HepG2 (cell line): Measurements from ENCODE around the gene TRIM9. TPM values are rescaled to one million over a fixed set of nuclear protein-coding genes. Genes with fewer than 3 reads are reported as not detected.
A peak's percentile ranks its signal among the peaks of the same experiment; 100 is the strongest.

Source experiments
- ATAC-seq: fragments of 200-7000 bp; cut with Tn5 transposase; 3 replicates; pipeline ENCODE4 v1.9.1; 2020; ENCODE audit warnings: mild to moderate bottlenecking, moderate library complexity
- BruUV-seq: library from RNA; stranded (reverse); fragments of 400-500 nt; replicated peaks from 2 replicates; lab custom pipeline; 2021; lab: Mats Ljungman, UMichigan
- CTCF ChIA-PET: fragments of 300-600 bp; formaldehyde crosslinking; extraction: SDS; loops from one replicate; lab custom pipeline; 2021; ENCODE audit warnings: low total read pairs, inconsistent platforms, low intra/inter-chr PET ratio; lab: Yijun Ruan, JAX
- POLR2A ChIA-PET: fragments of 350-600 bp; sonication (Branson Sonifier 250); formaldehyde crosslinking; loops from one replicate; lab custom pipeline; 2020; ENCODE audit warnings: antibody characterized with exemption, inconsistent platforms; lab: Yijun Ruan, JAX
- DNase-seq: peaks from one replicate; pipeline ENCODE4 v3.0.0-alpha.2; 2015; ENCODE audit warnings: low spot score
- FAIRE-seq: peaks from 3 replicates; lab custom pipeline; 2011; peaks lifted over from hg19 to GRCh38; lab: Jason Lieb, UNC
- H2AFZ ChIP-seq: one replicate; pipeline ENCODE4 v1.6.1; 2011; ENCODE audit warnings: low read length, inconsistent platforms
- H3K27ac ChIP-seq: fragments of 300-600 bp; 3 replicates; pipeline ENCODE4 v1.8.0; 2011; ENCODE audit warnings: mixed run types, mild to moderate bottlenecking, mixed read lengths, low read length, inconsistent platforms; ENCODE audit not compliant: insufficient read depth; ENCODE audit errors: extremely low read length
- H3K27me3 ChIP-seq, 2 experiments: fragments of 200-600 bp in 1 of 2; 2 replicates in 1 of 2; 3 replicates in 1 of 2; pipeline versions ENCODE4 v1.6.0 to v1.8.0; 2011; ENCODE audit warnings: low read length in 2 of 2, mild to moderate bottlenecking in 2 of 2, moderate library complexity in 2 of 2, inconsistent platforms in 1 of 2; ENCODE audit not compliant: insufficient read depth in 2 of 2, control insufficient read depth in 1 of 2
- H3K36me3 ChIP-seq, 2 experiments: fragments of 200-600 bp in 1 of 2; replicated peaks in 1 of 2; 2 replicates in 1 of 2; 3 replicates in 1 of 2; pipeline versions ENCODE4 v1.5.1 to v1.8.0; 2011; ENCODE audit warnings: low read length in 2 of 2, inconsistent platforms in 1 of 2; ENCODE audit not compliant: insufficient read depth in 2 of 2, control insufficient read depth in 1 of 2
- H3K4me1 ChIP-seq: 2 replicates; pipeline ENCODE4 v1.5.1; 2012; ENCODE audit warnings: low read length, inconsistent platforms; ENCODE audit not compliant: insufficient read depth
- H3K4me2 ChIP-seq: 2 replicates; pipeline ENCODE4 v1.6.0; 2011; ENCODE audit warnings: low read depth, low read length, inconsistent platforms
- H3K4me3 ChIP-seq, 3 experiments: fragments of 200-600 bp in 1 of 3; sonication (generic), shearing (Covaris generic) in 1 of 3; replicated peaks in 1 of 3; 2 replicates each; pipeline ENCODE4 v1.5.1; 2011 to 2016; ENCODE audit warnings: low read length in 3 of 3, inconsistent platforms in 2 of 3, low read depth in 2 of 3, mild to moderate bottlenecking in 2 of 3, control low read depth in 1 of 3, mixed read lengths in 1 of 3; ENCODE audit not compliant: insufficient read depth in 1 of 3
- H3K79me2 ChIP-seq: one replicate; pipeline ENCODE4 v1.6.1; 2011; ENCODE audit warnings: low read length, inconsistent platforms; ENCODE audit not compliant: insufficient read depth
- H3K9ac ChIP-seq: 2 replicates; pipeline ENCODE4 v1.6.0; 2011; ENCODE audit warnings: mild to moderate bottlenecking, low read depth, low read length, inconsistent platforms; ENCODE audit not compliant: insufficient read depth
- H3K9me3 ChIP-seq: 2 replicates; pipeline ENCODE4 v1.5.1; 2012; ENCODE audit warnings: mild to moderate bottlenecking, low read length
- H4K20me1 ChIP-seq: 2 replicates; pipeline ENCODE4 v1.6.0; 2011; ENCODE audit warnings: inconsistent platforms, mild to moderate bottlenecking, low read length, moderate library complexity; ENCODE audit not compliant: insufficient read depth
- ATF6 ChIP-seq: sonication (generic); formaldehyde crosslinking; conservative IDR thresholded peaks from 2 replicates; pipeline ENCODE4 v1.4.0; 2020; ENCODE audit warnings: missing genetic modification reagents
- FOXC1 ChIP-seq: sonication (generic); formaldehyde crosslinking; IDR thresholded peaks from 2 replicates; pipeline ENCODE4 v1.8.0; 2022; ENCODE audit warnings: mild to moderate bottlenecking, missing genetic modification reagents, borderline replicate concordance
- GMEB1 ChIP-seq: sonication (generic); formaldehyde crosslinking; IDR thresholded peaks from 2 replicates; pipeline ENCODE4 v1.5.1; 2020; ENCODE audit warnings: missing genetic modification reagents, mild to moderate bottlenecking, borderline replicate concordance
- MYPOP ChIP-seq: sonication (generic); formaldehyde crosslinking; IDR thresholded peaks from 2 replicates; pipeline ENCODE4 v1.8.1; 2023; ENCODE audit warnings: mild to moderate bottlenecking, moderate library complexity, missing genetic modification reagents
- NR2C2 ChIP-seq: sonication (generic); formaldehyde crosslinking; IDR thresholded peaks from 2 replicates; pipeline ENCODE4 v1.4.0; 2020; ENCODE audit warnings: missing genetic modification reagents, mild to moderate bottlenecking, moderate library complexity, borderline replicate concordance
- PCBP1 ChIP-seq: fragments of 200-400 bp; formaldehyde crosslinking; IDR thresholded peaks from 2 replicates; pipeline ENCODE4 v1.6.1; 2017; ENCODE audit warnings: mild to moderate bottlenecking, low read depth, low read length, borderline replicate concordance
- SIN3A ChIP-seq: IDR thresholded peaks from 2 replicates; pipeline ENCODE4 v1.6.1; 2011; ENCODE audit warnings: low read depth, mild to moderate bottlenecking, control low read depth, low read length, borderline replicate concordance
- TEAD3 ChIP-seq: optimal IDR thresholded peaks from 2 replicates; pipeline ENCODE3; 2016; ENCODE audit warnings: borderline replicate concordance
- WGBS: methylation state at CpG from one replicate; pipeline ENCODE4 v1.1.6; 2017; ENCODE audit warnings: low lambda C conversion rate; 5-methylcytosine and 5-hydroxymethylcytosine counted together
- in situ Hi-C: cut with HindIII; loops from 2 replicates; pipeline ENCODE4 v1.10.0; 2017; ENCODE audit warnings: low pct_unique_long_range_greater_than_20kb; ENCODE audit not compliant: extremely low pct_ligation_motif_present
- intact Hi-C: fragments of 100-400 bp; cut with micrococcal nuclease; formaldehyde crosslinking; loops from one replicate; pipeline ENCODE4 v1.10.0; 2022; ENCODE audit not compliant: unreplicated experiment
- polyA plus RNA-seq, 8 experiments: library from polyadenylated mRNA; depleted of rRNA in 3 of 8; stranded (reverse) in 7 of 8; unstranded in 1 of 8; fragments of >200 nt; fragmentation: Illumina TruSeq in 4 of 8; extraction: Trizol in 4 of 8; gene quantifications; 2 replicates each; pipeline versions ENCODE4 v1.2.1 to v1.2.3, GENCODE V29; 2011 to 2016; ENCODE audit warnings: low read depth in 4 of 8, missing spikeins in 1 of 8, mixed read lengths in 1 of 8; ENCODE audit not compliant: insufficient read depth in 1 of 8
- total RNA-seq, 5 experiments: library from RNA; depleted of rRNA; stranded (reverse); fragments of >200 nt; fragmentation: Illumina TruSeq; extraction: Trizol; gene quantifications; 2 replicates each; pipeline ENCODE4 v1.2.3, GENCODE V29; 2016; ENCODE audit warnings: low read depth in 1 of 5
- TF ChIP-seq, protein P1 (sequence below): sonication (generic); formaldehyde crosslinking; IDR thresholded peaks from 2 replicates; pipeline ENCODE4 v1.5.1; 2020; ENCODE audit warnings: mild to moderate bottlenecking, missing genetic modification reagents, moderate library complexity
- TF ChIP-seq, protein P2 (sequence below): sonication (generic); formaldehyde crosslinking; IDR thresholded peaks from 2 replicates; pipeline ENCODE4 v1.4.0; 2020; ENCODE audit warnings: missing genetic modification reagents

The TRIM9 gene
- total and polyA plus RNA-seq, 2 of the 13 experiments (the other 11 are each of a cell fraction or from before 2014, with no cell fraction given): 0.04 to 0.07 TPM

DNA sequence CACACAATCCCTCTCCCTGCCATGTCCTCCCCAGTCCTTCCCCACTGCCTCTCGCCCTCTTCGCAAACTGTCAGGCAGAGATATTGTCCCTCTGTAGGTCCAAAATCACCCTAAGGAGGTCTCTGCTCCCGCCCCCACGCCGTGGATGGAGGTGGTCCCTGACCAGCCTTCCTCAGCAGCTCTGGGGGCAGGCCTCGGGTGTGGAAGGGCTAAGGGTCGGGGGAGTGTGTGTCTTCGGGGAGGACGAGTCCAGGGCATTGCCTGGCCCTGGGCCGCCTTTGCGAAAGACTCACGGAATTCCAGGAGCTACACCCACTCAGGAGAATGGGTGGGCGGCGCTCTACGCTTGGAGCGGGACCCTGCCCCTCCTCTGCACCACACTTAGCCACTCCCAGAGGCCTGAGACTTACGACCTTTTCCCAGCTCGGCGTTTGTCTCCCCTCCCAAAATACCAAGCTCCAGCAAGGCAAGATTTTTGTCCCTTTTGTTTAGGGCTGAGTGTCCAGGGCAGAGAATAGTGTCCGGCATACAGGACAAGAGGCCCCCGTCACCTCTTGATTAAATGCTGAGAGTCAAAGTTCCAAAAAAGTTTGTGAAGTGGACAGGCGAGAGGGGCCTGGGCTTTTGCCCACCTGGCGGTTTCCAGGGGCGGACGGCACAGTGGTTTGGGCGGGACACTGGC is 151.5 kb downstream of the TRIM9 start:
- in situ Hi-C loops: no loop called here
- Histone ChIP-seq H3K4me1 (peaks cover 54% of the 10 kb centered on the region), H3K4me2 (peak overlapping the region; percentile 85), H3K27me3 (no peaks in the 10 kb centered on the region), H4K20me1 (0 out of 2 replicates have a peak, but pooled peaks cover 8% of the 10 kb centered on the region), H3K27ac (peak overlapping the region; percentile 99), H3K9ac (peak overlapping the region; percentile 92), H2AFZ (no peak overlapping the region), H3K9me3 (no peaks in the 10 kb centered on the region), H3K79me2 (peaks cover 36% of the 10 kb centered on the region), H3K36me3 (peaks cover 3 to 9% of the 10 kb centered on the region in 2 experiments; a peak in 2 of 5 replicates), H3K4me3 (peak overlapping the region; percentile 84 to 92 (median 91))
- BruUV-seq: TSS peak; percentile 50
- ChIA-PET CTCF (no interaction called here), POLR2A (interaction anchor here (0.7 to 3.8 kb wide), 13 partner anchors 8 to 1173 kb away, joined by 3 to 44 read pairs (median 6); partner anchors contain the start of genes DMAC2L, L2HGDH, NIN and SAV1)
- ATAC-seq (peak; percentile 59), DNase-seq (peak; percentile 55), FAIRE-seq (peak; percentile 40)
- WGBS: 3% methylated on average over 25 of the region's 26 CpGs
- intact Hi-C loops: loop anchor here (1.0 to 10.0 kb wide), 2 partner anchors 8 to 329 kb away; no protein-coding TSS in a partner anchor
- TF ChIP-seq, protein P1, sequence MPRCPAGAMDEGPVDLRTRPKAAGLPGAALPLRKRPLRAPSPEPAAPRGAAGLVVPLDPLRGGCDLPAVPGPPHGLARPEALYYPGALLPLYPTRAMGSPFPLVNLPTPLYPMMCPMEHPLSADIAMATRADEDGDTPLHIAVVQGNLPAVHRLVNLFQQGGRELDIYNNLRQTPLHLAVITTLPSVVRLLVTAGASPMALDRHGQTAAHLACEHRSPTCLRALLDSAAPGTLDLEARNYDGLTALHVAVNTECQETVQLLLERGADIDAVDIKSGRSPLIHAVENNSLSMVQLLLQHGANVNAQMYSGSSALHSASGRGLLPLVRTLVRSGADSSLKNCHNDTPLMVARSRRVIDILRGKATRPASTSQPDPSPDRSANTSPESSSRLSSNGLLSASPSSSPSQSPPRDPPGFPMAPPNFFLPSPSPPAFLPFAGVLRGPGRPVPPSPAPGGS (CRISPR knock-in tag): no peak; the same call in 1 of the 2 replicates
- TF ChIP-seq MYPOP (CRISPR knock-in tag): 0 out of 2 replicates have a peak, but pooled peaks have one; percentile 24
- TF ChIP-seq, protein P2, sequence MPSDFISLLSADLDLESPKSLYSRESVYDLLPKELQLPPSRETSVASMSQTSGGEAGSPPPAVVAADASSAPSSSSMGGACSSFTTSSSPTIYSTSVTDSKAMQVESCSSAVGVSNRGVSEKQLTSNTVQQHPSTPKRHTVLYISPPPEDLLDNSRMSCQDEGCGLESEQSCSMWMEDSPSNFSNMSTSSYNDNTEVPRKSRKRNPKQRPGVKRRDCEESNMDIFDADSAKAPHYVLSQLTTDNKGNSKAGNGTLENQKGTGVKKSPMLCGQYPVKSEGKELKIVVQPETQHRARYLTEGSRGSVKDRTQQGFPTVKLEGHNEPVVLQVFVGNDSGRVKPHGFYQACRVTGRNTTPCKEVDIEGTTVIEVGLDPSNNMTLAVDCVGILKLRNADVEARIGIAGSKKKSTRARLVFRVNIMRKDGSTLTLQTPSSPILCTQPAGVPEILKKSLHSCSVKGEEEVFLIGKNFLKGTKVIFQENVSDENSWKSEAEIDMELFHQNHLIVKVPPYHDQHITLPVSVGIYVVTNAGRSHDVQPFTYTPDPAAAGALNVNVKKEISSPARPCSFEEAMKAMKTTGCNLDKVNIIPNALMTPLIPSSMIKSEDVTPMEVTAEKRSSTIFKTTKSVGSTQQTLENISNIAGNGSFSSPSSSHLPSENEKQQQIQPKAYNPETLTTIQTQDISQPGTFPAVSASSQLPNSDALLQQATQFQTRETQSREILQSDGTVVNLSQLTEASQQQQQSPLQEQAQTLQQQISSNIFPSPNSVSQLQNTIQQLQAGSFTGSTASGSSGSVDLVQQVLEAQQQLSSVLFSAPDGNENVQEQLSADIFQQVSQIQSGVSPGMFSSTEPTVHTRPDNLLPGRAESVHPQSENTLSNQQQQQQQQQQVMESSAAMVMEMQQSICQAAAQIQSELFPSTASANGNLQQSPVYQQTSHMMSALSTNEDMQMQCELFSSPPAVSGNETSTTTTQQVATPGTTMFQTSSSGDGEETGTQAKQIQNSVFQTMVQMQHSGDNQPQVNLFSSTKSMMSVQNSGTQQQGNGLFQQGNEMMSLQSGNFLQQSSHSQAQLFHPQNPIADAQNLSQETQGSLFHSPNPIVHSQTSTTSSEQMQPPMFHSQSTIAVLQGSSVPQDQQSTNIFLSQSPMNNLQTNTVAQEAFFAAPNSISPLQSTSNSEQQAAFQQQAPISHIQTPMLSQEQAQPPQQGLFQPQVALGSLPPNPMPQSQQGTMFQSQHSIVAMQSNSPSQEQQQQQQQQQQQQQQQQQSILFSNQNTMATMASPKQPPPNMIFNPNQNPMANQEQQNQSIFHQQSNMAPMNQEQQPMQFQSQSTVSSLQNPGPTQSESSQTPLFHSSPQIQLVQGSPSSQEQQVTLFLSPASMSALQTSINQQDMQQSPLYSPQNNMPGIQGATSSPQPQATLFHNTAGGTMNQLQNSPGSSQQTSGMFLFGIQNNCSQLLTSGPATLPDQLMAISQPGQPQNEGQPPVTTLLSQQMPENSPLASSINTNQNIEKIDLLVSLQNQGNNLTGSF: 0 out of 2 replicates have a peak, but pooled peaks have one; percentile 58
- TF ChIP-seq ATF6 (CRISPR knock-in tag): 0 out of 2 replicates have a peak, but pooled peaks have one; percentile 13
- TF ChIP-seq GMEB1 (CRISPR knock-in tag): no peak
- TF ChIP-seq PCBP1: no peak
- peak; percentile 63 for TF ChIP-seq SIN3A
- peak; percentile 80 for TF ChIP-seq TEAD3
- no peak; the same call in 1 of the 2 replicates for TF ChIP-seq FOXC1 (CRISPR knock-in tag)
- no peak for TF ChIP-seq NR2C2 (CRISPR knock-in tag)
